Stimulated activated CD4-positive, alpha-beta T cell treated with anti-CD3 and anti-CD28 coated beads, Interleukin-12 subunit alpha, Interleukin-12 subunit beta, amount 100 ng/mL, for 24 hours (primary cell): ENCODE data around the gene FAM53B.

Experiments
- DNase-seq, 2 experiments: peaks; one replicate each; pipeline ENCODE4 v3.0.0-alpha.2; 2020; ENCODE audit warnings: low read depth in 2 of 2

The FAM53B gene

GRCh38 chr10:124697443-124697836 is 46.7 kb downstream of the FAM53B start:
- DNase-seq, result no peak

- DNase-seq, result no peak
Observed at GRCh38 chr10:124696446-124697392, 47.5 kb downstream of the FAM53B start.

- DNase-seq, result no peak
Observed at GRCh38 chr10:124695259-124695658, 48.9 kb downstream of the FAM53B start.

DNA sequence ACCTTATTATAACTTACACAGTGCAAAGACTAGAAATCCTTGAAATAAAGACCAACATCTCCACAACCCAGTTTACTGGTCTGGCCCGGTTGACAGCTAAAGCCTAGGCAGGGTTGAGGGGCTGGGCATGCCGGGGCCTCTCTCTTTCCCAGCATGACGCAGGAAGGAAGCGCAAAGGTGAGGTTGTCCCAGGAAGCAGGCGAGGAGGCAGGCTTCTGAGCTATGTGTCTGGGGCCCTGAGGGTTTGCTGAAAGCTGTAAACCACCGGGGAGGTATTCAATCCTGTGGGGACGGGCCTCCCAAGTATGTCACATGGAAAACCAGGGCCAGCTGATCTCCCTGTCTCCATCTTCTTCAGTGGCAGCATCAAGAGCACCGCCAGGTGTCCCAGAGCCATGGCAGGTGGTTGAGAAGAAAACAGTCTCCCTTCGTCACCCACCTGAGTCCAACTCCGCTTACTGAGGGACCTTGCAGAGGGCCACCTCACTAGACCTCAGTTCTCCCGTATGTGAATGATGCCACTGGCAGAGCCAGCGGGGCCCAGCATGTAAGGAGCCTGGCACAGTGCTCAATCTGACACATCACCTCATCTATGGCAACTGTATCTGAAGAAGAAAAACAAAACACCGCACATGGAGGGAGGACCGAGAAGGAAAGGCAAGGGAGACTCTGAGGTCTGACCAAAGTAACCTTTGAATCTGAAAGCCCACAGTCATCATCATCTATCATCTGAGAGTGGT is 49.5 kb downstream of the FAM53B start:
- no peak for DNase-seq

DNA sequence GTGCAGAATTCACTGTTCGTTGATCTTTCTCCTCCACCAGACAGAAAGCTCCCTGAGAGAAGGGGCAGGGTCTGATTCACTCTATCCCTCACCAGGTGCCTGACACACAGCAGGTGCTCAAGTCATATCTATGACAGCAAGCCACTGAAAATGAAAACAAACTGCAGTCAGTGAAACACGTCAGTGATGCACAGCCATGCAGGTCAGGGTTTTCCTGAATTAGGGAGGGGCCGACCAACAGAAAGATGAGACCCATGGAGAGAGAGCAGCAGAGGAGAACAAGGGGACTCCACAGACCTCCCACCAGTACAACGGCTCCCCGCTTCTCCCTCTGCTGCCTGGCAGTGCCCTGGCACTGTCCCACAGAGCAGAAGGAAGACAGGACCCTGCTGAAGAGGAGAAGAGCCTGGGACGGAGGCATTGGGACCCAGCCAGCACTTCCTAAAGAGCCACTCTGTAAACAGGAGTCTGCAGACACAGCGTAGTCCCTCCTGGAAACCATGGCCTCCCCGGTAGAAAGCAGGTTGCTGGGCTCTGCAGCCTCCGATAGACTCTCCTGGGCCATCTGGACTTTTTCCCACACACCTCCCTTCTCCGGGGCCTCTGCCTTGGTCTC is 50.3 kb downstream of the FAM53B start:
- no peak for DNase-seq

GRCh38 chr10:124693396-124693795 is 50.8 kb downstream of the FAM53B start:
- DNase-seq, result no peak

DNA sequence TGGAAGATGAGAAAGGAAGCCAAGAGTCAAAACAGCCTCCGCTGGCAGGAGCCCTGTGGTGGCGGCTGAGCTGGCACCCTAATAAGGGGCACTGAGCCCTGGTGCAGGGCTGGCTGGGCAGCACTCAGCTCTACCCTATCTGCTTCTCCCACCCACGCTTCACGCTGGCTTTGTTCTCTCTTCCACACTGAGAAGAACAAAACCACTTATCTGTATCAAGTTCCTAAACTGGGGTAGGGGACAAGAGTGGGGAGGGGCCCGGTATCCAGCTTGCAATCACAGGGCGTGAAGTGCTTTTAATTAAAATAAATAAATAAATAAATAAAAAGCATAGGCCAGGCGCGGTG is 52.1 kb downstream of the FAM53B start:
- DNase-seq, result no peak

- no peak for DNase-seq
Observed at GRCh38 chr10:124691421-124692099, 52.6 kb downstream of the FAM53B start.

DNA sequence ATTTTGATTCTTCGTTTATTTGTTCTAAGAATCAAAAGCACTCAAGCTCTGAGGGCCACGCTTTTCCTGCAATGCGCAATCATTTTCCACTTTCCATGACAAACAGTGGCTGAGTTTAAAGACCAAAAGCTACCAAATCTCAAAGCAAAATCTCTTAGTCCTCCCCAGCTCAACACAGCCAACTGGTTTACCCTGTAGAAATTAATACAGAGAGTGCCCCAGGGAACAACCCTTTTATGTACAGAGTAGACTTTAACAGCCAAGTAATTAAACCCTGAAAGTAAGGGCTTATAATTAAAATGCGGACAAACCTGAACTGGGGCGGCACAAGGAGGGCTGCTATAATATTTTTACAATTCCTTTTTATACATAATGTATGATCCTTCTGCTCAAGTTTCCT is 53.2 kb downstream of the FAM53B start:
- no peak for DNase-seq

DNA sequence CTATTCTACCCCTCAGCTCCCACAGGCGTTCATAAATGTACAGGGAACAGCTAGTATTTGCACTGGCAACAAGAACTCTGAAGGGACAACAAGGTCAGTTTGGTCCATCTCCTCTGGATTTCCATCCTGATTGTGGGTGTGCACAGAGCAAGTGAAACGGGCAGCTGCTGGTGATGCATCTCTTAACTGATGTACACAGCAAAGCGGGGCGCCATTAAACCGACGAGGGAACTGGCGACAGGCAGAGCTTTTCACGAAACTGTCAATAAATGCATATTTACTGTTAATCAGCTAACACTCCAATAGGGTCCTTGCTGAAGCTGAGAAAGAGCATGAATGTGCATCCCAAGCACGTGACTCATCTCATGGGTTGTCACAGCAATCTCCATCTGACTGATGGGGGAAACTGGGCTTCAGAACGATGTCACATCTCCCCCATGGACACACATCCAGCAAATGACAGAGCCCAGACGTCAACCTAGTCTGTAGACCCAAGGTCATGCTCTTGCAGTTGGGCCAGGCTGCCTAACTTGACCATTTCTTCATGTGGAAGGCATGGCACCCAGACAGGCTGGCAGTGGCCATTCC is 54.2 kb downstream of the FAM53B start:
- DNase-seq, result no peak

- peak; percentile 39 to 52 for DNase-seq
Observed at GRCh38 chr10:124688889-124689670, 55.1 kb downstream of the FAM53B start.

GRCh38 chr10:124688386-124688785 is 55.8 kb downstream of the FAM53B start:
- no peak for DNase-seq

- no peak for DNase-seq
Observed at GRCh38 chr10:124686707-124687376, 57.3 kb downstream of the FAM53B start.

GRCh38 chr10:124685261-124685660 is 58.9 kb downstream of the FAM53B start:
- DNase-seq, result no peak

GRCh38 chr10:124683814-124684213 is 60.4 kb downstream of the FAM53B start:
- DNase-seq, result no peak

DNA sequence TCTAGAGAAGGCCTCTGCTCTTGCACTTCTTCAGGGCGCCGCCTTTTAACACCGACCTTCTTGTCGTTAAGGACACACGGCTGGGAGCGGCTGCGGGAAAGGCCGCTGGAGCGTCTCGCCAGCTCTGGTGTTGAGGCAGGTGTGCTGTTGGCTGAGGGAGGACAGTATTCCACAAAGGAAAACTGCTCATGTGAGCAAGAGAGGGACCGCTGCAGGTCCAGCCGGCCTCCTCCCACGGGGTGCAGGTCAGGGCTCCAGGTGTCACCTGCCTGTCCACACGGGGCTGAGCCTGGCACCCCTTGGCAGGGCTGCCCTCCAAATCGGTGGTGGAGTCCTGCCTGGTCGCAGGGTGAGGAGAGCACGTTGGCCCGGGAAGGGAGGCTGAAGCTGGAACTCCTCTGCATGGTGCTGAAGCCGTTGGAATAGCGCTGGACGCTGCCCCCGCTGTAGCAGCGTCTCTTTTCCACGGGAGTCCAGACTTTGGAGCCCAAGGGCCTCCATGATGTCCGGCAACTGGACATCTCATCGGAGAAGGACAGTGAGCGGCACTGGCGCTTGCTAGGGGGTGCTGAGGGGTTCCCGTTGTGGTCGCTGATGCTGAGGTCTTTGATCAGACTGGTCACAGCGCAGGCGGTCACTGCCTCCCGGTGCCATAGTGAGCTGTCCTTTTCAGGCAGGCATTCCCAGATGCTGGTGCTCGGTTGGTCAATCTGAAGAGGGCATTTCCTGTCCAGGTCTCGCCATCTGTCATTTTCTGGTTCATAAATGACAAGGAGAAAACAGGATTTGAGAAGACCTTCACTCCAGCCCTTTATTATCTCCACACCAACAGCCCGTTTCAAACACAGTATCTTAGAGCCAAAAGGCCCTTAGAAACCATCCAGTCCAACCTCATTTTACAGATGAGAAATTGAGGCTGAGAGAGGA is 62.3 kb downstream of the FAM53B start:
- DNase-seq, result no peak

DNA sequence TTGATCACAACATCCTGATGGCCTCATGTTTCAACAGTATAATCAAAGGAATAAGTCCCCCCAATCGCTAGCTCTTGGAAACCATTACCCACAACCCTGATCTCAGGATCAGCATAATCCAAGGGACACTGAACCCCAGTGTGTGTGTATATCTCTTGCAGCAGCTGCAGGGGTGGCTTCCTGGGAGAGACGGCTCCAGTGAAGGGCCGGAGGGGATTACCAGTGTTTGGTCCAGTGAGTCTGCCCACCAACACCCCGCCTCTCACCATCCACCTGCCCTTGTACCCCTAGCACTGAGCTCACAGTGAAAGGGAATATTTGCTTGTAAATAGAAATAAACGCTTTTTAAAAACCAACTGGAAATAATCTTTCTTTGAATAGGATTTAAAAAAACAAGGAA is 63.1 kb downstream of the FAM53B start:
- no peak for DNase-seq

DNA sequence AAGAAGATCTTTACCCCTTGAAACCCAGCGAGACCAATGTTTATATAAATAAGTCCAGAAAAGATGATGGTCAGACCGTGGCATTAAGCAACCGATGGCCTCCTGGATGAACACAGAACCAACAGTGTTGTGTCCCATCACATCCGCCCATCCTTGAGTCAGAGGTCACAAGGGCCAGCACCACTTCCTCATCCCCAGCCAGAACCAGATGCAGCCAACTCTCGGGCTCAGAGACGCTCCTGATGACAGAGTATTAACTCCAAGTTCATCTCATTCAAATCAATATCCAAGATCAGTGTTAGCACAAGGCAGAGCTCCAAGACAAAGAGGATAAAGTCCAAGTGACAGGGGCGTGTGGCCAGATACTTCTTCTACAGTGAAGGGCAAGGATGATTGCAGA is 63.5 kb downstream of the FAM53B start:
- DNase-seq, result no peak

GRCh38 chr10:124679401-124679800 is 64.8 kb downstream of the FAM53B start:
- DNase-seq, result no peak
